OCI-LY7 (cell line): Measurements from ENCODE around the gene FRMD8.

ENCODE experiments used
- CTCF ChIP-seq: fragments of 200-600 bp; sonication (generic); conservative IDR thresholded peaks from 2 replicates; pipeline ENCODE4 v1.5.1; 2014; ENCODE audit warnings: mild to moderate bottlenecking, antibody characterized with exemption, low read length, moderate library complexity, mixed read lengths
- EZH2phosphoT487 ChIP-seq: fragments of 200-600 bp; sonication (generic); IDR thresholded peaks from 2 replicates; pipeline ENCODE4 v1.6.1; 2018; ENCODE audit warnings: low read depth, borderline replicate concordance, mild to moderate bottlenecking, mixed run types, antibody characterized with exemption, low read length, moderate library complexity, mixed read lengths

GRCh38 chr11:65419460-65419771, 33.0 kb downstream of the FRMD8 start:
- TF ChIP-seq CTCF (no peak), EZH2phosphoT487 (no peak)
